ENCODE data around the gene ZSWIM1.
"Not testable (repeated sequence)": the region's sequence is repeated elsewhere in the genome, so short reads cannot be mapped to it uniquely, and the experiment has no call there.

The ZSWIM1 gene

GRCh38 chr20:45909817-45910669 lies 29.0 kb downstream of the ZSWIM1 start:
- no peak for DNase-seq

- peak; percentile 100 for DNase-seq
Measured at GRCh38 chr20:45910670-45911485, 29.9 kb downstream of the ZSWIM1 start.

GRCh38 chr20:45911486-45912343 lies 30.7 kb downstream of the ZSWIM1 start, which contains the start of gene PLTP:
TSS of gene PLTP (minus strand) at chr20:45912155. CDS start at chr20:45911452, 703 bp downstream.
- DNase-seq = peak; percentile 80

GRCh38 chr20:45912344-45912682 lies 31.3 kb downstream of the ZSWIM1 start:
- DNase-seq = no peak

- no peak for DNase-seq
Measured at GRCh38 chr20:45913116-45913515, 32.1 kb downstream of the ZSWIM1 start.

- DNase-seq = no peak
Measured at GRCh38 chr20:45917790-45918141, 36.7 kb downstream of the ZSWIM1 start.

GRCh38 chr20:45918182-45918737 lies 37.2 kb downstream of the ZSWIM1 start:
- DNase-seq = no peak

GRCh38 chr20:45918779-45919537 lies 37.9 kb downstream of the ZSWIM1 start:
- no peak for DNase-seq

- no peak for DNase-seq
Measured at GRCh38 chr20:45919542-45920399, 38.7 kb downstream of the ZSWIM1 start.

- DNase-seq = no peak
Measured at GRCh38 chr20:45920462-45921336, 39.7 kb downstream of the ZSWIM1 start.

GRCh38 chr20:45921337-45922189 lies 40.5 kb downstream of the ZSWIM1 start:
- DNase-seq = no peak

- DNase-seq = no peak
Measured at GRCh38 chr20:45924391-45925261, 43.6 kb downstream of the ZSWIM1 start.

GRCh38 chr20:45925821-45926506 lies 44.9 kb downstream of the ZSWIM1 start:
- DNase-seq = no peak

- DNase-seq = no peak
Measured at GRCh38 chr20:45926731-45927070, 45.7 kb downstream of the ZSWIM1 start.

GRCh38 chr20:45927071-45927878 lies 46.2 kb downstream of the ZSWIM1 start:
- no peak for DNase-seq

GRCh38 chr20:45931680-45932079 lies 50.7 kb downstream of the ZSWIM1 start:
- not testable (repeated sequence) for DNase-seq

Measured in hematopoietic multipotent progenitor cell treated with erythropoietin and hydrocortisone succinate and interleukin-3 and kit ligand, for 4 days (in vitro differentiated cells).